Astrocyte of the hippocampus (primary cell): ENCODE data around the gene KRTAP9-1.
"Not testable (repeated sequence)": the region's sequence is repeated elsewhere in the genome, so short reads cannot be mapped to it uniquely, and the experiment has no call there.

Experiments
- DNase-seq: peaks from one replicate; pipeline ENCODE4 v3.0.0; 2011; ENCODE audit warnings: low read depth, low spot score

The KRTAP9-1 gene

GRCh38 chr17:41178843-41179616, 10.7 kb upstream of the KRTAP9-1 start:
- no peak for DNase-seq

DNA sequence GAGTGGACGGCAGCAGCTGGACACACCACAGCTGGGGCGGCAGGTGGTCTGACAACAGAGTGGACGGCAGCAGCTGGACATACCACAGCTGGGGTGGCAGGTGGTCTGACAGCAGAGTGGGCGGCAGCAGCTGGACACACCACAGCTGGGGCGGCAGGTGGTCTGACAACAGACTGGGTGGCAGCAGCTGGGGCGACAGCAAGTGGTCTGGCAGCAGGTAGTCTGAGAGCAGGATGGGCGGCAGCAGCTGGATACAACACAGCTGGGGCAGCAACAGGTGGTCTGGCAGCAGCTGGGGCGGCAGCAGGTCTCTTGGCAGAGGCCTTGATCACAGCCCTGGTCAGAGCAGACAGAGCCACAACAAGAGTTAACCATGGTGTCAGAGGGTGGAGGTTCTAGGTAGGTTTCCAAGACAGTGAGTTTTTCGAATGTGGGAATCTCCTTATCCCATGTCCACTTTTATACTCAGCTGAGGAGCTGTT, 5.2 kb upstream of the KRTAP9-1 start, which contains the start of gene KRTAP4-1:
KRTAP4-1 (minus strand) TSS at position 432 of the 482 bp plus-strand sequence; CDS start at position 375, 57 bp downstream.
- no peak for DNase-seq

DNA sequence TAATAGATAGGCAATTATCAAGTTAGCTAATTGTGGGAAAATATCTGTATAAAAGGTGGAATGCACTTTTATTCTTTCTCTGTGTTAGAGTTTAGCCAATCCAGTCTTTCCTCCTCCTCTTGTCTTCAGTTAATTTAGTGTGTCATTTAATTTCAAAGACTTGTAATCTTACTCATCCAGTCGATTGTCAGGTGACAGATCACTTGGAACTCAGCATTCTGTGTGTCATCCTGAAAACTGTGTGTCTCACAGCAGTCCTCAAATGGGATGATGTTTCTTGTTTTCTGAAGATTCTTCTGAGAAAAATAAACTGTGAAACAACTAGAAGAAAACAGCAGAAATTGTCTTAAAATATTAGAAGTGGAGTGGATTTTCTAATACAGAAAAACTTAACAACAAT, 4.7 kb upstream of the KRTAP9-1 start:
- no peak for DNase-seq

DNA sequence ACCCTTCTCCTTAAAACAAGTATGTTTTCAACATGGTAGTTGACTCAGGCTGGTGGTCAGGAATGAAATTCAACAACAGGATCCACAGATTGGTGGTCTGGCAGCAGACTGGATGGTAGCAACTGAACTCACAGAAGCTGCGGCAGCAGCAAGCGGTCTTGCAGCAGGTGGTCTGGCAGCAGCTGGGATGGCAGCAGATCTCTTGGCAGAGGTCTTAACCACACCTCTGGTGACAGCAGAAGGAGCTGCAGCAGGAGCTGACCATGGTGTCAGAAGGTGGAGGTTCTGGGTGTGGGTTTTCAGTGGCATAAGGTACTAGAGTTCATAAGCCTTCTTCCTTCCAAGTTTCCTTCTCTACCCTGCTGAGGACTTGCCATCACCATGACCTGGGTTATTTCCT, 2.8 kb upstream of the KRTAP9-1 start:
- no peak for DNase-seq

- no peak for DNase-seq
Measured at GRCh38 chr17:41190328-41190727, 641 bp downstream of the KRTAP9-1 start.

DNA sequence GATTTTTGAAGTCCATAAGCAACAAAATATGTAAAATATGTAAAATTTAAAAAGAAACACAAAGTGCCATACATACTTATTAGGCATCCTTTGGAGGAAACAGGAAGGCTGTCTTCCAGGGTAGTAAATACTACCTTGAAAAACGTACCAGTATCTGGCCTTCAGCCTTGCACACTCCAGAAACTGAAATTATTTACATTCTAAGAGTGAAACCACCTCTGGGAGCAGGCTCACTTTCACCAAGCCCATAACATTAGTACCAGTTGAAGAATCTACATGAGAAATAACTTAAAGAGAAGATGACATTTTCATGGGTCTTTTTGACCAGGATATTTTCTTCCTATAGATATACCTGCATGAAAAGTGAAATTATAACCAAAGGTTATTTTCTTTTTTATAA, 6.4 kb downstream of the KRTAP9-1 start:
- no peak for DNase-seq

DNA sequence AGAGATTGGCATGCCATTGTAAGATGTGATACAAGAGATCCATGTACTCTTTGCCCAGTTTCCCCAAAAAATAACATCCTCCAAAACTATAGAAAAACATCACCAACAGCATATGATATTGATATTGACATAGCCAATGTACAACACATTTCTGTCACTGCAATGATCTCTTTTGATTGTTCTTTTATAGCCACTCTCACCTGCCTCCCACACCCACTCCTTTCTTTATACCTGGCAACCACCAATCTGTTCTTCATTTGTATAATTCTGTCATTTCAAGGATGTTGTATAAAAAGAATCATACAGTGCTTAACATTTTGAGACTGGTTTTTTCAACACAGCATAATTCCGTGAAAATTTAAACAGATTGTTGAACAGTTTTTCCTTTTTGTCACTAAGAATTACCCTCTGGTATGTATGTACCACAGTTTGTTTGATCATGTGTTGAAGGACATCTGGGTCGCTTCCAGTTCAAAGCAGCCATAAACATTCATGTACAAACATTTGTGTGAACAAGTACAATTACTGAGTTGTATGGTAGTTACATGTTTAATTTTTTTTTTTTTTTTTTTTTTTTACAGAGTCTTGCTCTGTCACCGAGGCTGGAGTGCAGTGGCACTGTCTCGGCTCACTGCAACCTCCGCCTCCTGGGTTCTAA, 9.9 kb downstream of the KRTAP9-1 start:
- no peak for DNase-seq

DNA sequence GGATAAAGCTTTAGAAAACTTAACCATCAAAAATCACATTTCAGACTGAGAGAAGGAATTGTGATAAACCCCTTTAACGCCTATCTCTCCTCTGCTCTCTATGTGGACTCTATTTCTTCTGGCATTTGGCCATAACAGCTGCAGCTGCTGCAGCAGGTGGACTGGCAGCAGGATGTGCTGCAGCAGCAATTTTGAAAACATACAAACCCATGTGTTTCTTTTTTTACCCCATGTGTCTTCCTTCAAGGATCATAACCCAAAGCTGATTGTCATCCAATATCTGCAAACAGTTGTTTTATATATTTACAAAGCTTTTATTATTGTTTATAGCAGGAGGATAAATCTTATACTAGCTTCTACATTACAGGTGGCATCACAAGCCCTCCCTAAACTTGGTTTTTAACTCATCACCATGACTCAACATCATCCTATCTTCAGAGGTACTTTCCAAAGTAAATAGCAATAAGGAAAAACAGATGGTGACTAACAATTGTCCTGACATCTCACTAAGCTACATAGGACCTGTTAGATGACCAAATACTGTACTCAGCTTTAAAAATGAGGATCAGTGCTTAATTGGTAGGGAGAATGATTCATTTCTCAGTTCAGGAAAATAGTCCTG, 22.3 kb downstream of the KRTAP9-1 start:
- DNase-seq = no peak

- no peak for DNase-seq
Measured at GRCh38 chr17:41212524-41213169, 23.0 kb downstream of the KRTAP9-1 start.

GRCh38 chr17:41215681-41216080, 26.0 kb downstream of the KRTAP9-1 start:
- DNase-seq = no peak

DNA sequence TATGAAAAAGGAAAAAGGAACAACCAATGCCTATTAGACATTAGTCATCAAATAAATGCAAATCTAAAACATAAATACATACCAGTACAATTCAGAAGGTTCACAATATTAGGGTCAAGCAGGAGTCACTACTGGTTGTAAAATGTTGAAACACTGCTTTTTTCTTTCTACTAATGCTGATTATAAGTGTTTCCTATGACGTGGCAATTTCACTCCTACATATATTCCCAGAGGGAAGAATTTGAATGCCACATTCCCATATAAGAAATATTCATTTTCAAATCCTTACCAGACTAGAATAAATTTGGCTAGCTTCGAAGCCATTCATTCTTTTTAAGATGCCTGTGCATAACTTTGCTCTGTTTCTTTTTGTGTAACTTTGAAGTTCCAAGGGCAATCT, 34.1 kb downstream of the KRTAP9-1 start:
- no peak for DNase-seq

DNA sequence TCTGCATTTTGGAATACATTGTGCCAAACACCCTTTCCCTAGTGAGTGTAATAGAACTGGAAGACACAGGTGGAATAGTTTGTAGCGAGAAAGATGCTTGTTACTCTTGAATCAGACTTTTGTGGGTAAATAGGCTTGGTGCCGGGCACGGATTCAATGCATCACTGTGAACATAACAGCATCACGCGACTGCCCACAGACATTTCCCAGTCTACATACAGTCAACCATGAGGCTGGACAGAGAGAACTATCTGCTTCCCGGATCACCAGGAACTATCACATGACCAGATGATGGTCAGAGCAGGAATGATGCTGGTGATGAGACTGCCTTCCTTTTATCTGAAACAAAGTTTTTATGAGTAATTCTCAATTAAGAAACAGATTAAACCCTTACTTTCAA, 36.4 kb downstream of the KRTAP9-1 start:
- no peak for DNase-seq

- DNase-seq = not testable (repeated sequence)
Measured at GRCh38 chr17:41226598-41227095, 37.0 kb downstream of the KRTAP9-1 start, which contains the start of gene KRTAP9-2. Gene KRTAP9-2, plus strand, starts transcription at chr17:41226648. Its CDS starts 7 bp downstream, at chr17:41226655.

DNA sequence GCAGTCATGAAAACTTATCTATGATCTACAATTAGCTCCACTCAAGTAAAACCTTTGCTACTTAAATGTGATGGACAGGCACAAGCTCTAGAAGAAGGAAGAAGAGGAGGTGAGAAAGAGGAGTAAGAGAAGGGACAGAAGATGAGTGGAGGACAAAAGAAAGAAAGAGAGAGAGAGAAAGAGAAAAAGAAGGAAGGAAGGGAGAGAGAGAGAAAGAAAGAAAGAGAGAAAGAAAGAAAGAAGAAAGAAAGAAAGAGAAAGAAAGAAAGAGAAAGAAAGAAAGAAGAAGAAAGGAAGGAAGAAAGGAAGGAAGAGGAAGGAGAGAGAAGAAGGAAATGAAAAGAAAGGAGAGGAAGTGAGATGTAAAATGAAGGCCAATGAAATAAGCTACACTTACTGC, 40.4 kb downstream of the KRTAP9-1 start:
- DNase-seq = no peak

DNA sequence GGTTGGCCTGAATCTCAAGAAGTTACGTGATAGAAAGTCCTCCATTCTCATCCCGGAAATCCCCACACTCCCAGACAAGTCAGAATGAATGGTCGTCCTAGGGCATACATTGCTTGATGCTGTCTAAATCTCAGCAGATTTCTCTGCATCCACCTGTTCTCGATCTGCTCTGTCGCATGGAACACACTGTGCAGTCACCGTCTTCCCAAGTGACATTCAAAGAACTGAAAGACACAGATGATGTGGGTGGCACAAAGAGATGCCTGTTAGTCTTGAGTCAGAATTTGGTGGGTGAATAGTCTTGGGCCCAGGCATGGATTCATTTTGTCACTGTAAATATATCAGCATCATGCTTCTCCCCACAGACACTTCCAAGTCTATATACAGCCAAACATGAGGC, 42.0 kb downstream of the KRTAP9-1 start:
- DNase-seq = no peak

DNA sequence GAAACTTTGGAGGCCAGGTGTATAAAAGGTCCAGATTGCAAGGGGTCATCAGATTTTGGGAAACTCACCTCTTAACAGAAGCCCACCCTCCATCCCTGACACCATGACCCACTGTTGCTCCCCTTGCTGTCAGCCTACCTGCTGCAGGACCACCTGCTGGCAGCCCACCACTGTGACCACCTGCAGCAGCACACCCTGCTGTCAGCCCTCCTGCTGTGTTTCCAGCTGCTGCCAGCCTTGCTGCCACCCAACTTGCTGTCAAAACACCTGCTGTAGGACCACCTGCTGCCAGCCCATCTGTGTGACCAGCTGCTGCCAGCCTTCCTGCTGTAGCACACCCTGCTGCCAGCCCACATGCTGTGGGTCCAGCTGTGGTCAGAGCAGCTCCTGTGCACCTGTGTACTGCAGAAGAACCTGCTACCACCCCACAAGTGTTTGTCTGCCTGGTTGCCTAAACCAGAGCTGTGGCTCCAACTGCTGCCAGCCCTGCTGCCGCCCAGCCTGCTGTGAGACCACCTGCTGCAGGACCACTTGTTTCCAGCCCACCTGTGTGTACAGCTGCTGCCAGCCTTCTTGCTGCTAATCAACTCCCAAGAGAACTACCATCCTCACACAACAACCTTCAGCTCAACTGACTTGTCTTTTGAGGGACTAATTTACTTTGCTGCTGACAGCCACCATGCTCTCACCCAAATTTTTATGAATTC, 42.9 kb downstream of the KRTAP9-1 start, which contains the start of gene KRTAP9-3:
KRTAP9-3 (plus strand) TSS at position 51 of the 707 bp plus-strand sequence; CDS start at position 104, 53 bp downstream.
- DNase-seq = not testable (repeated sequence)

GRCh38 chr17:41237116-41237515, 47.4 kb downstream of the KRTAP9-1 start:
- not testable (repeated sequence) for DNase-seq

GRCh38 chr17:41237949-41238437, 48.3 kb downstream of the KRTAP9-1 start, which contains the start of gene KRTAP9-8:
Gene KRTAP9-8, plus strand, starts transcription at chr17:41237999. Its CDS starts 53 bp downstream, at chr17:41238052.
- not testable (repeated sequence) for DNase-seq
